Measurements from ENCODE around the gene SEPTIN2.

GRCh38 chr2:241308267-241308666 is 7.5 kb upstream of the SEPTIN2 start:
- TF ChIP-seq YY1 (IDR thresholded peaks at IDR 0.05; ENCODE audit: insufficient read depth, insufficient read length) = no peak
- TF ChIP-seq SUZ12 (IDR thresholded peaks at IDR 0.05; ENCODE audit: extremely low read depth, insufficient read depth, insufficient read length) = no peak

Data from NT2/D1 (cell line).